GM19025 (cell line): ENCODE data around the gene SAE1.
"Not testable (repeated sequence)": the region's sequence is repeated elsewhere in the genome, so short reads cannot be mapped to it uniquely, and the experiment has no call there.

Experiments
- ATAC-seq: cut with Tn5 transposase; IDR thresholded peaks from one replicate; pipeline ENCODE4 v1.9.1; 2021; ENCODE audit warnings: mild to moderate bottlenecking, low read depth, moderate library complexity; ENCODE audit not compliant: unreplicated experiment

The SAE1 gene

GRCh38 chr19:47125669-47125938, 5.0 kb upstream of the SAE1 start:
- ATAC-seq = no peak

GRCh38 chr19:47129579-47129978, 1.1 kb upstream of the SAE1 start:
- no peak for ATAC-seq

- no peak for ATAC-seq
These were observed 481 bp upstream of the SAE1 start for GRCh38 chr19:47130120-47130588.

- ATAC-seq = no peak
These were observed 1.7 kb downstream of the SAE1 start for GRCh38 chr19:47132194-47132852.

GRCh38 chr19:47133021-47133471, 2.4 kb downstream of the SAE1 start:
- ATAC-seq = no peak

GRCh38 chr19:47134545-47134944, 3.9 kb downstream of the SAE1 start:
- no peak for ATAC-seq

GRCh38 chr19:47135156-47135555, 4.5 kb downstream of the SAE1 start:
- ATAC-seq = no peak

- ATAC-seq = not testable (repeated sequence)
These were observed 10.6 kb downstream of the SAE1 start for GRCh38 chr19:47141252-47141651.

GRCh38 chr19:47141695-47142094, 11.1 kb downstream of the SAE1 start:
- no peak for ATAC-seq

GRCh38 chr19:47142779-47143178, 12.1 kb downstream of the SAE1 start:
- ATAC-seq = no peak

GRCh38 chr19:47143322-47144073, 12.9 kb downstream of the SAE1 start:
- no peak for ATAC-seq

GRCh38 chr19:47144630-47145029, 14.0 kb downstream of the SAE1 start:
- no peak for ATAC-seq

GRCh38 chr19:47145639-47146486, 15.2 kb downstream of the SAE1 start:
- no peak for ATAC-seq

- no peak for ATAC-seq
These were observed 16.3 kb downstream of the SAE1 start for GRCh38 chr19:47146920-47147319.

- no peak for ATAC-seq
These were observed 21.0 kb downstream of the SAE1 start for GRCh38 chr19:47151627-47152026.

GRCh38 chr19:47152205-47152604, 21.6 kb downstream of the SAE1 start:
- ATAC-seq = no peak

- ATAC-seq = no peak
These were observed 22.0 kb downstream of the SAE1 start for GRCh38 chr19:47152632-47153031.

GRCh38 chr19:47153266-47153665, 22.6 kb downstream of the SAE1 start:
- no peak for ATAC-seq

- ATAC-seq = no peak
These were observed 24.5 kb downstream of the SAE1 start for GRCh38 chr19:47155148-47155547.

GRCh38 chr19:47156861-47157430, 26.3 kb downstream of the SAE1 start:
- no peak for ATAC-seq
